ENCODE measurements around the gene GLTP.

GLTP gene

DNA sequence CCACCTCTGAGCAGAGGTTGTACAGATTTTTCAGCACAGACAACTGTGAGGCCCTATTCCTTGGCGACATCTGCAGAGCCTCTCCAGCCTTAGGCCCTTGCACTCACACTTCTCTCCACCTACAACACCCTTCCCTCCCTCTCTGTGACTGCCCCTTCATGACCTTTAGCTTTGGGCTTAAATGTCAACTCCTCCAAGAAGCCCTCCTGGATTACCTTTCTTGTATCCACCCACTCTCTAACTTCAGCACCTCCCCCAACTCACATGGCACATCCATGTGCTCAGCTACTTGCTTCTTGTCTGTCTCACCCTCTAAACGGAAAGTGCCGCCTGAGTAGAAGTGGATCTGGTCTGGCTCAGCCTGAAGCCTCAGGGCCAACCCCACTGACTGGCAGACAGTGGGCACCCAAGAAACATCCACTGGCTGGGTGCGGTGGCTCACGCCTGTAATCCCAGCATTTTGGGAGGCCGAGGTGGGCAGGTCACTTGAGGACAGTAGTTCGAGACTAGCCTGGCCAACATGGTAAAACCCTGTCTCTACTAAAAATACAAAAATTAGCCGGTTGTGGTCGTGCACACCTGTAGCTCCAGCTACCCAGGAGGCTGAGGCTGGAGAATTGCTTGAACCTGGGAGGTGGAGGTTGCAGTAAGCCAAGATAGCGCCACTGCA lies 69.3 kb downstream of the GLTP start:
- Mint-ChIP-seq H3K27ac (no peak overlapping the region), H3K9me3 (no peaks in the 10 kb centered on the region)
- TF ChIP-seq, protein P1, sequence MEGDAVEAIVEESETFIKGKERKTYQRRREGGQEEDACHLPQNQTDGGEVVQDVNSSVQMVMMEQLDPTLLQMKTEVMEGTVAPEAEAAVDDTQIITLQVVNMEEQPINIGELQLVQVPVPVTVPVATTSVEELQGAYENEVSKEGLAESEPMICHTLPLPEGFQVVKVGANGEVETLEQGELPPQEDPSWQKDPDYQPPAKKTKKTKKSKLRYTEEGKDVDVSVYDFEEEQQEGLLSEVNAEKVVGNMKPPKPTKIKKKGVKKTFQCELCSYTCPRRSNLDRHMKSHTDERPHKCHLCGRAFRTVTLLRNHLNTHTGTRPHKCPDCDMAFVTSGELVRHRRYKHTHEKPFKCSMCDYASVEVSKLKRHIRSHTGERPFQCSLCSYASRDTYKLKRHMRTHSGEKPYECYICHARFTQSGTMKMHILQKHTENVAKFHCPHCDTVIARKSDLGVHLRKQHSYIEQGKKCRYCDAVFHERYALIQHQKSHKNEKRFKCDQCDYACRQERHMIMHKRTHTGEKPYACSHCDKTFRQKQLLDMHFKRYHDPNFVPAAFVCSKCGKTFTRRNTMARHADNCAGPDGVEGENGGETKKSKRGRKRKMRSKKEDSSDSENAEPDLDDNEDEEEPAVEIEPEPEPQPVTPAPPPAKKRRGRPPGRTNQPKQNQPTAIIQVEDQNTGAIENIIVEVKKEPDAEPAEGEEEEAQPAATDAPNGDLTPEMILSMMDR (IDR thresholded peaks at IDR 0.05; ENCODE audit: unreplicated experiment in 3 of 3), result no peak

DNA sequence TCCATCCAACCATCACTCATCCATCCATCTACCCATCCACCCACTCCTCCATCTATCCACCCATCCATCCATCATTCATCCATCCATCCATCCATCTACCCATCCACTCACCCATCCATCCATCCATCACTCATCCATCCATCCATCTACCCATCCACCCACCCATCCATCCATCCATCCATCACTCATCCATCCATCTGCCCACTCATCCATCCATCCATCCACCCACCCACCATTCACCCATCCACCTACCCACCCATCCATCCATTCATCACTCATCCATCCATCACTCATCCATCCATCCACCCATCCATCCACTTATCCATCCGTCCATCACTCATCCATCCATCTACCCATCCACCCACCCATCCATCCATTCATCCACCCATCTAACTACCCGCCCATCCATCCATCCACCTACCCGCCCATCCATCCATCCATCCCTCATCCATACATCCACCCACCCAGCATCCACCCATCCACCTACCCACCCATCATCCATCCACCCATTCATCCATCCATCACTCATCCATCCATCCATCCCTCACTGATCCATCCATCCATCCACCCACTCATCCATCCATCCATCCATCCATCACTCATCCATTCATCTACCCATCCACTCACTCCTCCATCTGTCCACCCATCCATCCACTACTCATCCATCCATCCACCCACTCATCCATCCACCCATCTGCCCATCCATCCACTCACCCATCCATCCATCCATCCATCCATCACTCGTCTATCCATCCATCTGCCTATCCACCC lies 71.3 kb downstream of the GLTP start:
- no peaks in the 10 kb centered on the region for H3K36me3 Mint-ChIP-seq (ENCODE audit: low read depth)
- TF ChIP-seq, protein P1 (IDR thresholded peaks at IDR 0.05; ENCODE audit: unreplicated experiment in 3 of 3), result no peak
- H3K4me3 Mint-ChIP-seq, result no peak overlapping the region
- no peaks in the 10 kb centered on the region for H3K9me3 Mint-ChIP-seq
- H3K4me1 Mint-ChIP-seq, result no peaks in the 10 kb centered on the region
- H3K27ac Mint-ChIP-seq, result no peak overlapping the region
- no peaks in the 10 kb centered on the region for H3K27me3 Mint-ChIP-seq (ENCODE audit: low read depth)

More for the DNA sequence above, 69.3 kb downstream of the GLTP start:
- Mint-ChIP-seq H3K4me3 (no peak overlapping the region), H3K27me3 (ENCODE audit: low read depth) (no peaks in the 10 kb centered on the region), H3K36me3 (ENCODE audit: low read depth) (no peaks in the 10 kb centered on the region), H3K4me1 (no peaks in the 10 kb centered on the region)

DNA sequence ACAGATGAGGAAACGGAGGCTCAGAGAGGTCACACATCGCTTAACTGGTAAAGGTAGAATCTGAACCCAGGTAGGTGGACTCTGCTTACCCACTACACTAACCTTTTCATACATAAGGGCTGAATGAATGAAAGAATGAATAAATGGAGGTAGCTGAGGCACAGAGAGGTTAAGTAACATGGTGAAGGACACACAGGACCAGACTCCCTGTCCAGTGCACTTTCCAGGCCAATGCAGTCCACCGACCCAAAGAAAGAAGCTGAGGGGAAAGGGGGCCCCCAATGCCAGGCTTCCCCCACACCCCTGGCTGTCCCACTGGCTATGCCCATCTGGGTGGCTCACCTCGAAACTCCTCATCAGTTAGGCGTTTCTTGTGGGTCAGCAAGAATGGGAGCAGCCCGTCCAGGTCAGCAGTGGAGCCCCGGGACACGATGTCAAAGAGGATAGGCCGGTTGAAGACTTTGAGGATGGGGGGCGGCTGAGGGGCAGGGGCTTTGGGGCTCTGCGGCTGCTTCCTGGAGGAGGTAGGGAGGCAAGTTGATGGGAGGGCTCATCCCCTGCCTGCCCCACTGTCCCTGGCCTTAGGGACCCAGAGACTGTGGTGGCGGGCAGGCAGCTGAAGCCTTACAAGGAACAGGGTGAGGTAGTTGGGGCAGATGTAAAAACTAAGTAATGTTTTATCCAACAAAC lies 72.2 kb downstream of the GLTP start:
- H3K4me3 Mint-ChIP-seq, result no peak overlapping the region
- no peaks in the 10 kb centered on the region for H3K27me3 Mint-ChIP-seq (ENCODE audit: low read depth)
- no peaks in the 10 kb centered on the region for H3K4me1 Mint-ChIP-seq
- H3K36me3 Mint-ChIP-seq (ENCODE audit: low read depth), result no peaks in the 10 kb centered on the region
- TF ChIP-seq, protein P1 (IDR thresholded peaks at IDR 0.05; ENCODE audit: unreplicated experiment in 3 of 3), result no peak
- no peaks in the 10 kb centered on the region for H3K9me3 Mint-ChIP-seq
- H3K27ac Mint-ChIP-seq, result no peak overlapping the region

DNA sequence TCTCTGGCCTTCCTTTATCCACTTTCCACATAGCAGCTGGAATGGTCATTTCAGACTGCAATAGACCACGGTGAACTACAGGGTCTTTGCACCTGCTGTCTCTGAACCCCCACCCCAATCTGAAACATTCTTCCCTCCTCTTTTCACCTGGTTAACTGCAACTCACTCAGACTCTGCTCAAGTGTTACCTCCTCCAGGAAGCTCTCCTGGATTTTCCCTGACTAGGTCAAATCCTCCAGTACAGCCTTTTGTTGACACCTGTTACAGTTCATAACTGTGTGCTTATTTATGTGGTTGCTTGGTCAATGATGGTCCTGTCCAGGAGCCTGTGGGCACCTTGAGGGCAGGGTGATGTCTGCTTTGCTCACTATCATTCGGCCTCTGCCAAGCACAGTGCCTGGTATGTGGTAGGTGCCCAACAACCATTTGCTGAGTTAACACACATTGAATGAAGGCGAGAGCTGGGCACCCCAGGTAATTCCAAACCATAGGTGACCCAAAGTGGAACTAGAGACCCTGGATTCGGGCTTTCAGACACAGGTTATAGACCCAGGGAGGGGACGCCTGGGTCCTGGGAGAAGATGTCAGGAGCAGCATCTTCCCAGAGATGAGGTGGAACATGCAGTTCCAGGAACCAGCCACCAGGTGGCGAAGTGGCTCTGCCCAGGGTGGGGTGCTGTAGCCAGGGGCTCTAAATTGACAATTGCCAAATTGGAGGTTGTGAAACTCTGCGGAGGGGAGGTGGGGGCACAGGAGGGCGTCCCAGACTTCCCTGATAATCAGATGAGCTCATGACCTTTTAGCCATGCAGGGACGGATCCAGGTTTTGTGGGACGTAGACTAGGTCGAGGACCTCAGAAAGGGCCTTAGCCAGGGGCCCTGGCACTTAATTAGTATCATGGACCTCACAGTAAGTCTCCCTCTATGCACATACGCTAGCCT lies 75.2 kb downstream of the GLTP start:
- TF ChIP-seq, protein P1 (IDR thresholded peaks at IDR 0.05; ENCODE audit: unreplicated experiment in 3 of 3), result peak; percentile 92 to 98 (median 98)
- Mint-ChIP-seq H3K27ac (no peak overlapping the region), H3K36me3 (ENCODE audit: low read depth) (no peaks in the 10 kb centered on the region), H3K9me3 (no peaks in the 10 kb centered on the region), H3K4me3 (no peak overlapping the region), H3K27me3 (ENCODE audit: low read depth) (no peaks in the 10 kb centered on the region), H3K4me1 (no peaks in the 10 kb centered on the region)

DNA sequence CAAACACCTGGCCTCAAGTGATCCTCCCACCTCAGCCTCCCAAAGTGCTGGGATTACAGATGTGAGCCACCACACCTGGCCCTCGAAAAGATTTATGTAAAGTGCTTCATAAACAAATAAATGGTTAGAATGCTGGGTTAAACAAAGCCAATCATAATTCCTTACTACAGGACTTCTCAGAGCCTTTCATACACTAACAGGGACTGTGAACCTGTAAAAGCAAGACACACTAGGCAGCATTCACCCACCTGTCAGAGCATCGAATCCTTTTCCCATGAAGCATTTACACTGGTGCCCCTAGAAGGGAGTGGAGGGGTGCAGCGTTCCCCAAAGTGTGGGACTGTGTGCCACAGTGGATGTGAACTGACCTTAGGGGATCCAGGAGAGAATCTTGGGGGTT lies 76.7 kb downstream of the GLTP start:
- TF ChIP-seq, protein P1 (IDR thresholded peaks at IDR 0.05; ENCODE audit: unreplicated experiment in 3 of 3), result no peak
- H3K27me3 Mint-ChIP-seq (ENCODE audit: low read depth), result no peaks in the 10 kb centered on the region
- H3K36me3 Mint-ChIP-seq (ENCODE audit: low read depth), result no peaks in the 10 kb centered on the region
- no peak overlapping the region for H3K27ac Mint-ChIP-seq
- no peak overlapping the region for H3K4me3 Mint-ChIP-seq
- H3K9me3 Mint-ChIP-seq, result no peaks in the 10 kb centered on the region
- no peaks in the 10 kb centered on the region for H3K4me1 Mint-ChIP-seq

Data from nephron (organoid).